Bone marrow (tissue), 2 donors: Measurements from ENCODE around the gene MYOF.

Experiments used
- DNase-seq, 2 donors: peaks; one replicate each; lab custom pipeline; 2025; lab: John Stamatoyannopoulos, UW

MYOF gene, protein sequence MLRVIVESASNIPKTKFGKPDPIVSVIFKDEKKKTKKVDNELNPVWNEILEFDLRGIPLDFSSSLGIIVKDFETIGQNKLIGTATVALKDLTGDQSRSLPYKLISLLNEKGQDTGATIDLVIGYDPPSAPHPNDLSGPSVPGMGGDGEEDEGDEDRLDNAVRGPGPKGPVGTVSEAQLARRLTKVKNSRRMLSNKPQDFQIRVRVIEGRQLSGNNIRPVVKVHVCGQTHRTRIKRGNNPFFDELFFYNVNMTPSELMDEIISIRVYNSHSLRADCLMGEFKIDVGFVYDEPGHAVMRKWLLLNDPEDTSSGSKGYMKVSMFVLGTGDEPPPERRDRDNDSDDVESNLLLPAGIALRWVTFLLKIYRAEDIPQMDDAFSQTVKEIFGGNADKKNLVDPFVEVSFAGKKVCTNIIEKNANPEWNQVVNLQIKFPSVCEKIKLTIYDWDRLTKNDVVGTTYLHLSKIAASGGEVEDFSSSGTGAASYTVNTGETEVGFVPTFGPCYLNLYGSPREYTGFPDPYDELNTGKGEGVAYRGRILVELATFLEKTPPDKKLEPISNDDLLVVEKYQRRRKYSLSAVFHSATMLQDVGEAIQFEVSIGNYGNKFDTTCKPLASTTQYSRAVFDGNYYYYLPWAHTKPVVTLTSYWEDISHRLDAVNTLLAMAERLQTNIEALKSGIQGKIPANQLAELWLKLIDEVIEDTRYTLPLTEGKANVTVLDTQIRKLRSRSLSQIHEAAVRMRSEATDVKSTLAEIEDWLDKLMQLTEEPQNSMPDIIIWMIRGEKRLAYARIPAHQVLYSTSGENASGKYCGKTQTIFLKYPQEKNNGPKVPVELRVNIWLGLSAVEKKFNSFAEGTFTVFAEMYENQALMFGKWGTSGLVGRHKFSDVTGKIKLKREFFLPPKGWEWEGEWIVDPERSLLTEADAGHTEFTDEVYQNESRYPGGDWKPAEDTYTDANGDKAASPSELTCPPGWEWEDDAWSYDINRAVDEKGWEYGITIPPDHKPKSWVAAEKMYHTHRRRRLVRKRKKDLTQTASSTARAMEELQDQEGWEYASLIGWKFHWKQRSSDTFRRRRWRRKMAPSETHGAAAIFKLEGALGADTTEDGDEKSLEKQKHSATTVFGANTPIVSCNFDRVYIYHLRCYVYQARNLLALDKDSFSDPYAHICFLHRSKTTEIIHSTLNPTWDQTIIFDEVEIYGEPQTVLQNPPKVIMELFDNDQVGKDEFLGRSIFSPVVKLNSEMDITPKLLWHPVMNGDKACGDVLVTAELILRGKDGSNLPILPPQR (N-terminal part only)

GRCh38 chr10:93482145-93482834, at the start of gene MYOF:
TSS of gene MYOF (minus strand) at chr10:93482334. CDS start at chr10:93482194, 140 bp downstream.
- DNase-seq = peak; percentile 38 to 60

DNA sequence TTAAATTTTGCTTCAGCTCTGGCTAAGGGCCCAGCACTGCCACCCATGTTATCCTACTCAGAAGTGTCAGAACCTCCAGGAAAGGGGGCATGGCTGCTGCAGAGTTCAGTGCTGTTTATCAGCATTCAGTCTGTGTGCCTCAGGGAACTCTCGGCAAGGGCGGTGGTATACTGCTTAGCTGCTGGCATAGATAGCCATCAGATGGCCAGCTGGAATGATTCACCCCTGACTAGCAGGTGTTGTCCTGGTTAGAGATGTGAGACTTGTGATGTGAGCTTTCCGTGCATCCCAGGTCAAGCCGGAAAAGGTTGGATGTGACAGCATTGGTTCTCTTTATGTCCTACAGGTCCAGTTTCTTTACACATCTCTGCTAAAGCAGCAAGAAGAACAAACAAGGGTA, 36.4 kb upstream of the MYOF start:
- DNase-seq = no peak

- no peak for DNase-seq
Observed at GRCh38 chr10:93516006-93516380, 33.9 kb upstream of the MYOF start.

- peak in 1 of 2 donors; percentile 3 for DNase-seq
Observed at GRCh38 chr10:93515071-93516005, 33.2 kb upstream of the MYOF start.

DNA sequence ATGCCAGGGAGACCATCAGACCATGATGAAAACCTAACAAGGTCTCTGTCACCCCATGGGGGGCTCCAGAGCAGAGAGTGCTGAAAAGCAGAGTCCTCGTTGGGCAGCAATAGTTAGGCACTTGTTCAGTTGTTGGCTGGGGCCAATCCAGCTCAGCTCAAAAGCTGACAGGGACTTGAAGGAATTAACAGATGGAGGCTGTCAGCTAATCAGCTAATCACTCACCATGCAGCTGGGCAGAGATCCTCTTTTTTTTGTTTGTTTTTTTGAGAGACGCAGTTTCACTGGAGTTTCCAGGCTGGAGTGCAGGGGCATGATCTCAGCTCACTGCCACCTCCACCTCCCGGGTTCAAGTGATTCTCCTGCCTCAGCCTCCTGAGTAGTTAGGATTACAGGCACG, 32.4 kb upstream of the MYOF start:
- DNase-seq = no peak

- DNase-seq = no peak
Observed at GRCh38 chr10:93513091-93513490, 31.0 kb upstream of the MYOF start.

DNA sequence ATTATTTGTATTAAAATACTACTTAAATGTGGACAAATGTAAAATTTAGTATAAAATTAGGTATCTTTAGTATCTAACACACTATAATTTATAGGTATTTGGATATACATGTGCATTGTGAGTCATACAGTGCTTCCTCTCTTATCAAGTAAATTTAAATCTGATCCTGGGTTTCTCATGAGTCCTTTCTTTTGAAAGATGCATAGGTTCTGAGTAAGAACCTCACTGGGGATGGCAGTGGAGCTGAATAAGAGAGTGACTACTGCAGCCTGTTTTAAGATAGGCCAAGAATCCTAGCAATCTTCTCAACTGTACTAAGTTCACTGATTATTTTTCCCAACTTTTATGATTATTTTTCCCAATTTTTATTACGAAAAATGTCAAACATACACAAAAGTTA, 30.4 kb upstream of the MYOF start:
- DNase-seq = no peak

GRCh38 chr10:93509816-93510215, 27.7 kb upstream of the MYOF start:
- DNase-seq = no peak

DNA sequence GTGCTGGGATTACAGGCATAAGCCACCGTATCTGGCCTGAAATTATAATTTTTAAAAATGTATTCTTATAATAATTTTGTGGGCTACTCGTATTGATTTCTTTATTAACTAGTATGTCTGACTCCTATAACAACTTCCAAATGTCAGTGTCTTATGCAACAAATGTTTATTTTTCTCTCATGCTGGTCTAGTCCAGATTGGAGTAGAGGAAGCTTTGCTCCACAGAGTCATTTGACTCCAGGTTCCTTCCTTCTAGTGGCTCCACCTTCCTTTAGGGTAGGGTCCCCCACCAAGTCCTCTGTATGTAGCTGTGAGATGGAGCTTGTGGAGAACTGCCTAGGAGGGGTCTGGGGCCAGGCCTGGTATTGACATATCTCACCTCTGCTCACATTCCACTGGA, 22.9 kb upstream of the MYOF start:
- no peak for DNase-seq

GRCh38 chr10:93503075-93503474, 20.9 kb upstream of the MYOF start:
- no peak for DNase-seq

GRCh38 chr10:93501650-93502049, 19.5 kb upstream of the MYOF start:
- DNase-seq = no peak

DNA sequence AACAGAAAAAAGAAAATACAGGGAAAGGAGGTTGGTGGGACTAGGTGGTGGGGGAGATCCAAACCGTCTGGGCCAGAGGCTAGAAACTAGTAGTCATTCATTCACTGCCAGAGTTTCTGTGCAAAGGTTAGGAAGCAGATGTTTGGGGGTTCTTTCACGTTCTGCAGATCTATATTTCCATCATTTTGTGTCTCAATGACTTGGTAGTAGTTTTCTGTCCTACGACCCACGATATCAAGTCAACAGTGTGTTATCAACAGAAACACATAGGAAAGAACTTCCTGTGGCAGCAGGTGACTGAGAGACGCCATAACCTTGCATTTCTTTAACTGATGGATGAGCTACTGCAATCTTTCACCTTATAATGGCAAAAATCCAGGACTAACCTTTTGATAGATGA, 16.0 kb upstream of the MYOF start:
- DNase-seq = no peak

DNA sequence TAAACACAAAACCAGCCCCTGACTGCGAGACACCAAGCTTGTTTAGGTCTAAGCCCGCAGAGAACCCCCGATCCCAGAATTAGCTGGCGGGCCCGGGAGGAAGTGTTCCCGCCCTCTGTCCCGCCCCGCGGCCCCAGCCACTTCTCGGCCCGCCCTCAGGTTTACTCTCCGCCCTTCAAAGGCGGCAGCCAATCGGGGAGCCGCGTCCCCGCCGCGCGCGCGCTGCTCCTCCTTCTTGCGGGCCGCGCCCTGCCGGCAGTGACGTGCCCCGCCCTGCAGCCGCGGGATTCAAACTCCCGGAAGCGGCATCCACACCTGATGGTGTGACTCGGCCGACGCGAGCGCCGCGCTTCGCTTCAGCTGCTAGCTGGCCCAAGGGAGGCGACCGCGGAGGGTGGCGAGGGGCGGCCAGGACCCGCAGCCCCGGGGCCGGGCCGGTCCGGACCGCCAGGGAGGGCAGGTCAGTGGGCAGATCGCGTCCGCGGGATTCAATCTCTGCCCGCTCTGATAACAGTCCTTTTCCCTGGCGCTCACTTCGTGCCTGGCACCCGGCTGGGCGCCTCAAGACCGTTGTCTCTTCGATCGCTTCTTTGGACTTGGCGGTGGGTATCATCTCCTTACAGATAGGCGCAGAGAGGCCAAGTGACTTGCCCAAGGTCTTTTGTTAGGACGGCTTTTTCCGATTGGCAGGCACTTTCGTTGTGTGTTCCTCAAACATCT, 14.3 kb upstream of the MYOF start, which contains the start of gene CEP55:
Gene CEP55 (plus strand): TSS at position 291 of the 720 bp plus-strand sequence. CDS start 3,440 bp downstream, outside the sequence.
- DNase-seq = peak; percentile 73 to 75

- no peak for DNase-seq
Observed at GRCh38 chr10:93495654-93496321, 13.7 kb upstream of the MYOF start.

GRCh38 chr10:93494494-93494893, 12.4 kb upstream of the MYOF start:
- no peak for DNase-seq

GRCh38 chr10:93493162-93493561, 11.0 kb upstream of the MYOF start:
- no peak for DNase-seq

DNA sequence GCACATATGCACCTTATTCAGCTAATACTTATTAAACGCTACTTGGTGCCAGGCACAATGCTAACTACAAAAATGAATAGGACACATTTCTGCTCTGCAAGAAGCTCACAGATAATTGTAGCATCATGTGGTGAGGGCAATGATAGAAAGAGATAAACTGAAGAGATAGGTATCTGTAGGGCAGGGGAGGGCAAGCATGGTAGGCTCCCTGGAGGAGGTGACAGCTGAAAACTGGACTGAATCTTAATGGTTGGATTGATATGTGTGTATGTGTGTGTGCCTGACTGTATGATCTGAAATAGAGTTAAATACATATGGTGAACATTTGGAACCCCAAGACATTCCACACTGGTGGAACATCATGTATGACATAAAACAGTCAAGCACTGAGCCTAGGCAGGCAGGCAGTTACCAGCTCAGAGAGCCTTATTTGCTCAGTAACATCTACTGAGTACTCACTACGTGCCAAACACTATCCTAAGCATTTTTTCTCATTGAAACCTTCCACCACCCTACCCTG, 9.5 kb upstream of the MYOF start:
- DNase-seq = no peak

DNA sequence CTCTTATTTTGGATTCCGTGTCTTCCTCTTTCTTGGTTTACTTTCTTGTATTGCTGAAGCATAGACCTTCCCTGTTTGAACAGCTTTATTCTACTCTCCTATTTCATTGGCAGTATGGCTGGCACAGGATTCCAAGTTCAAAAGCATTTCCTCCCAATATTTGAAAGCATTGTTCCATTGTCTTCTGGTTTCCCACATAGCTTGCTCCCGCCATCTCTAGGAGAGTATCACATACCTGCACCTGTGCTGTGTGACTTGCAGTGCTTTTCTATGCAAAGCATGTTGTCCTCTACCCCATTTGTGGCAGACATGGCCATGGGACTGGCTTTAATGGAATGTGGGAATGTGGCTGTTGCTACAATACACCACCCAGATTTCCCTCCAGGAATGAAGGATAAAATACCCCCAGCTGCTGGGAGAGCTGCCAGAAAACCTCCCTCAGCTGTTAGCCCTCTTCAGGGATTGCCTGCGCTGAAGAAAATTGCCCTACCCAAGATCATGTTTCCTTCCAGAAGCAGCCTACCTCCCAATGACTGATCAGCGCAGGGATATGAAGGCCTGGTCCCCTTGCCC, 6.9 kb upstream of the MYOF start:
- DNase-seq = no peak

DNA sequence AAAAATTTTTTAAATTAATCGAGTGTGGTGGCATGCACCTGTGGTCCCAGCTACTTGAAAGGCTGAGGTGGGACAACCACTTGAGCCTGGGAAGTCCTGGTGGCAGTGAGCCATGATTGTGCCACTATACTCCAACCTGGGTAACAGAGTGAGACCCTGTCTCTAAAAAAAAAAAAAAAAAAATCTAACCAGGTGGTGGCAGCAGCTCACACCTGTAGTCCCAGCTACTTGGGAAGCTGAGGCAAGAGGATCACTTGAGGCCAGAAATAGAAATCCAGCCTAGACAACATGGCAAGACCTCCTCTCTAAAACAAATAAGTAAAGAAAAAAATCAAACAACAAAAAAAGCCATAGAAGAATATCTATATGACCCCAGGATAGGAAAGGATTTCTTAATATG, 3.6 kb upstream of the MYOF start:
- no peak for DNase-seq
